OCI-M2 (cell line): ENCODE data around the gene CHID1.

ENCODE experiments used
- DNase-seq: peaks from one replicate; lab custom pipeline; 2025; ENCODE audit not compliant: unreplicated experiment; lab: John Stamatoyannopoulos, UW

Gene CHID1

GRCh38 chr11:933142-933851, 22.7 kb upstream of the CHID1 start:
- no peak for DNase-seq

DNA sequence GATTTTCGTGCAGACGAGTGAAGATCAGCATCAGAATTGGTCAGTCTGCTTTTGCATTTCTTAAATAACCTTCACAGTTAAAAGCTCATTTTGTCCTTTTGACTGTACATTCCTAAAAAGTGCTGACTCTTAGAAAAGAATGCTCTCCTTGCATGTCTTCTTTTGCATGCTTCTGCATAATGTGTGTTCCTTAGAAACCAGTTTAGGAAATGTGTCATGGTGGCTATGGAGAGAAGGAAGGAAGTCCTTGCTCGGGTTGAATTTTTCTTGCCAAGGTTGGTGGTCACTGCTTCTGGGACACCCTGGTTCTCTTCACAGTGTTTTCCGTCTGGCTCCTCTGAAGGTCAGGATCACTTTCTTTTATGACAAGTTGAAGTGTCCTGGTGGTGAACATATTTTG, 21.8 kb upstream of the CHID1 start:
- DNase-seq, result no peak

DNA sequence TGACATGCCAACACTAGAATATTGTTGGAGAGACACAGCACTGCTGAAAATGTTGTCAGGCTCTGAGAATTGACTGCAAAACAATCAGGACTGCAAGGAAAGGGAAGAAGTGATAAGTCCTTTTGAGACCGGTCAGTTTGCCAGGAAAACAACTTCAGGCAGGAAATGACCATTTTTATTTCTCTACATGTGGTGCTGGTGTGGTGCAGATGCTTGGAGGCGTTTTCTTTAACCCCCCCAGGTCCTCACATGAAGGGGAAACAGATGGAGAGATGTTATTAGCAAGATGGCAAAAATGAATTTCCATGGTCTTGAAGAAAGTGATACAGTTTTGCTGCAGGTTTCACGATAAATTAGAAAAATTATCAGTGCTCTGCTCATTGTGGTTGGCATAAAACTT, 20.8 kb upstream of the CHID1 start:
- no peak for DNase-seq

GRCh38 chr11:929405-929804, 18.8 kb upstream of the CHID1 start:
- no peak for DNase-seq

DNA sequence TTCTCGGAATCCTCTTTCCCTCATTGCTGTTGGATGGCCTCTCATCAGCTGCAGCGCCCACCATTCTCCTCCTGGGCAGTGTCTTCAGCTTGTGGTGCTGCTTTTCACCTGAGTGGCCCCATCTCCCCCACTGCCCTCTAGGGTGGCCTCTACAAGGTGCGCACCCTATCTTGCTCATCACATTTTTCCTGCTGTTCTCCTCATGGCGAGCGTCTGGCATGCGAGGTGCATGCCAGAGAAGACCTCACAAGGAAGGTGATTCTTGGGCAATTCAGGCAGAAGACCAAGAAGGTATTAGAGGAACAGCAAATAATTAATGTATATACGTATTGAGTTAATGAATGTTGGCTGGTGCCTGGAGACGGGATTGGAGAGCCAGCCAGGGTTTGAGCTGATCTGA, 18.2 kb upstream of the CHID1 start:
- DNase-seq, result no peak

- no peak for DNase-seq
Observed at GRCh38 chr11:927871-928270, 17.3 kb upstream of the CHID1 start.

- no peak for DNase-seq
Observed at GRCh38 chr11:926341-926916, 15.8 kb upstream of the CHID1 start.

DNA sequence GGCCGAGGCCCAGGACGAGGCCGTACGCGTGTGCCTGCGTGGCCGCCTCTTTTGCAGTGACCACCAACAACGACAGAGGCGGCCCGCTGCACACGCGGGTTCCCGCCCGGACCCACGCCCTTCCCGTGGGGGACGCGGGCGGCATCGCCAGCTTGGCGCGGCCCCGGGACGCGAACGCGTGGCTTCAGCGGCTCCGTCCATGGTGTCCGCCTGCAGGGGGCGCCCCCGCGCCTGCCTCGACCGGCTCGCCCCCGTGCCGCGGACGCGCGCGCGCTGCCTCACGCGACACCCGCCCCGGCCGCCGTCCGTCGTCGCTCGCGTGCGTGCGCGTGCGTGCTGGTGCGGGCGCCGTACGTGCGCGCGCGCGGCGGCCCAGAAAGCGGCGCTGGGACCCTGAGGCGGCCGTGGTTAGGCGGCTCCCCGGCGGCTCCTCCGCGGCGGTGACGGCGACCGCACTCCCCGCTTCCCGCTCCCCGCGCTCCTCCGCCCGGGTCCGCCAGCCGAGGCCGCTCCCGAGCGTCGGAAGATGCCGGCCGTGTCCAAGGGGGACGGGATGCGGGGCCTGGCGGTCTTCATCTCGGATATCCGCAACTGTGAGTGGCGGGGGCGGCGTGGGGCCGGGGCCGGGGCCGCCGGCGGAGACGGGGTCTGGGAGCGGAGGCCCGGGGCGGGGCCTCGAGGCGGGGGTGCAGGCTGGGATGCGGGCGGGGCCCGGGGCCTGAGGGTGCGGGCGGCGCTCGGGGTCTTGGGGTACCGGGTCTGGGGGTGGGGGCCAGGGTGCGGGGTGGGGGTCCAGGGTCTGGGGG, 15.1 kb upstream of the CHID1 start, which contains the start of gene AP2A2:
Gene AP2A2, plus strand, starts transcription at position 375 of the 806 bp plus-strand sequence. Its CDS starts 152 bp downstream, at position 527.
- no peak for DNase-seq

GRCh38 chr11:925158-925495, 14.5 kb upstream of the CHID1 start:
- DNase-seq, result no peak

GRCh38 chr11:924406-925157, 14.0 kb upstream of the CHID1 start:
- DNase-seq, result no peak

- DNase-seq, result no peak
Observed at GRCh38 chr11:923691-924405, 13.2 kb upstream of the CHID1 start.

GRCh38 chr11:921921-922678, 11.5 kb upstream of the CHID1 start:
- DNase-seq, result no peak

- DNase-seq, result no peak
Observed at GRCh38 chr11:917426-917825, 6.8 kb upstream of the CHID1 start.

DNA sequence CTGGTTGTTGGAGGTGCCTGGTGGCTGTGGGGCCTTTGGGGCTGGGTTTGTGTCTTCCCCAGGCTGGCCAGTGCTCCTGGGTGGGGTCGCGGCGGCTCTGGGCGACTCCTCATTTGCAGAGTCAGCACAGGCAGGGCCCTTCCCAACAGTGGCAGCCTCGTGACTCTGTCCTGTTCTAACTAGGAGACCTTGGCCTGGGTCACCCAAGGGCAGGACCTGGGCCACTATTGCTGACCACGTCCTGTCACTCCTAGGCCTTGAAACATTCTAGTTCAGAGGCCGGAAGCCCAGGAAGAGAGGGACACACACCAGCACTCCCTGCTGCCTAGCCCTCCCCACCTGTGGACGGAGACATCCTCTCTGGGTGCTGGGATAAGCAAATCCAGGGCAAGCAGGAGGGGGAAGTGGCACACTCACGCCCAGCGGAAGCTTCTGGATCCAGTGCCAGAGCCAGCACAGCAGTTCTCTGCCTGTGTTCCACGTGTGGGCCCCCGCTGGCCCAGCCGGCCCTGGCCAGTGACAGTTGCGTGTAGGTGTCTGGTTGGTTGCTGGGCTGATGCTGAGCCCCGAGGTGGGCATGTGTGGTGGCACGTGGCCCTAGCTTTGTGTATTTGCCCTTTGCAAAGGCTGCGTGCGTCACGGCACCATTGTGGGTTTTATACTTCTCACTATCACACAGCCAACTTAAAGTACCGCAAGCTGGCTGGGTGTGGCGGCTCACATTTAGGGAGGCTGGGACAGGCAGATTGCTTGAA, 4.3 kb upstream of the CHID1 start:
- DNase-seq, result no peak

DNA sequence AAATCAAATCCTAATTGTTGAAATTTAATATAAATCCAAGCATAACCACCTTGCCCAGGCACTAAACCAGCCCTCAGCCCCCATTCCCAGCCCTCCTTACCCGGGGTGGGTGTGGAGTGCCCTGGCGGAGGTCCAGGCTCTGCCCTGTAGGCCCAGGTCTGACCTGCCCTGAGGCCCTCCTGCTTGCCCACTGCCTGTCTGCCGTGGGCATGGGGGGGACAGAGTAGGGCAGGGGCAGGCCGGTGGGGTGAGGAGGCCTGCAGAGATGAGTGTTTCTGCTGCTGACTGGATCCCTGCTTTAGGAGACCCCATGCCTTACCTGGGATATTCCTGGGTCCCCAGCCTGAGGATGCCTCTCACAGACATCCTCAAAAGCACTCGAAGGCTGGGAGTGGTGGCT, 3.6 kb upstream of the CHID1 start:
- no peak for DNase-seq

- no peak for DNase-seq
Observed at GRCh38 chr11:913043-913442, 2.4 kb upstream of the CHID1 start.

GRCh38 chr11:912266-912665, 1.7 kb upstream of the CHID1 start:
- no peak for DNase-seq

DNA sequence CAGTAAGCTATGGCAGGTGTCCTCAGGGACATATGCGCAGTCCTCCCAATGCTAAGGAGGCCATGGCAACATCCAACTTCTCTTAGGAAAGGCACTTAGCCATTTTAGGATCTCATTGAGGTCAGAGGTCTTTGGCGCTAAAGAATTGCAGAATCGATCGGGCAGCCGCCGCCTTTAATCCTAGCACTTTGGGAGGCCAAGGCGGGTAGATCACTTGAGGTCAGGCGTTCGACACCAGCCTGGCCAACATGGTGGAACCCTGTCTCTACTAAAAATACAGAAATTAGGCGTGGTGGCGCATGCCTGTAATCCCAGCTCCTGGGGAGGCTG, 1.2 kb upstream of the CHID1 start:
- no peak for DNase-seq

DNA sequence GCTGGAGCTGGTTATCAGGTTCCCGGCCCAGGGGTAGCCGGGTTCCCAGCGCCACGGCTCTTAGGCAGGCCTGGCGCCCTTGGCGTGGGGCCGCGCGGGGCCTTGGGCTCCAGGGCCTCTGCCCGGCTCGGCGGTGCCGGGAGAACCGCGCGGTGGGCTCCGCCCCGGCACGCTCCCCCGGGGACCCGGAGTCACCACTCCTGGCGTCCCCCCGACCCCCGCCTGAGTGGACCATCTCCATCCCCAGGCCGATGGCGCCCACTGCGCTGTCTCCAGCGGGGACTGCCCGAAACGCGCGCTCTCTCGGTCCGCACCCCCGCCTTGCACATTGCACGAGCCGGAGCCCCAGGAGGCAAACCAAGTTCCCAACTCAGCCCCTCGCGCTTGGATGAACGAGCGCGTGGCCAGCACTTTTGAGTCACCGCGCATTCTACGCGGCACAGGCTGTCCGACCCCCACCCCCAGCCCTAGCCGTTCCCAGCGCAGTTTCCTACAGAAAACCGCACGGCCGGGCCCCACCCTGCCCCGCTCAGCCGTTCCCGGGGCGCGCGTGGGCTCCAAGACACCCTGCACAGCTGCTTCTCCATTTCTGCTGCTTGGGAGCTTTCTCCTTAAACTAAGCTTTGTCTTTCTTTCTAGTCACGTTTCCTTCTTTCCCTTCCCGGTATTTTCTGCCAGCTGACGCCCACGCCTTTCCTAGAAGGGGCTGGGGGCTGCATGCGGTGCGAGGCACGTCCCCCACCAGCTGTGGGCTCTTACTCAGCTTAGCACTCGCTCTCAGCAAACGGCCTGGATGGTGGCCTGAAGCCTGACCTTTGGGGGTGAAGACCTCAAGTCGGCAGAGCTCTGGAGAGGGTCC, 650 bp upstream of the CHID1 start:
- DNase-seq, result no peak
